ENCODE measurements around the gene KCNQ5. TPM values are rescaled to one million over a fixed set of nuclear protein-coding genes. Genes with fewer than 3 reads are reported as not detected.

The KCNQ5 gene
- total and polyA plus RNA-seq, 2 donors (not counting 1 experiment from before 2014, with no cell fraction given) = 0.74 to 4.6 TPM

- H3K4me3 ChIP-seq (replicated peaks in 1 of 4; ENCODE audit: control extremely low read depth in 1 of 4, insufficient read depth in 1 of 4, low read depth in 3 of 4, low read length in 4 of 4) = no peak overlapping the region
- H3K27me3 ChIP-seq (ENCODE audit: control insufficient read depth, insufficient read depth, low read length) = no peaks in the 10 kb centered on the region
- H3K36me3 ChIP-seq (ENCODE audit: control insufficient read depth, insufficient read depth, low read length) = no peaks in the 10 kb centered on the region
- TF ChIP-seq CTCF (conservative IDR thresholded peaks at IDR 0.05 in 1 of 2, IDR thresholded peaks at IDR 0.05 in 1 of 2; ENCODE audit: low read depth in 1 of 2, low read length in 2 of 2) = no peak
- H2AFZ ChIP-seq (ENCODE audit: low read length) = no peak overlapping the region
- H3K79me2 ChIP-seq (ENCODE audit: control insufficient read depth, insufficient read depth, low read length) = no peaks in the 10 kb centered on the region
- H3K27ac ChIP-seq (ENCODE audit: insufficient read depth, low read length) = no peak overlapping the region
- H3K4me2 ChIP-seq (ENCODE audit: extremely low read depth, insufficient read depth, low read length) = no peak overlapping the region
- no peaks in the 10 kb centered on the region for H3K9me3 ChIP-seq (ENCODE audit: control insufficient read depth, insufficient read depth, low read depth, low read length)
- no peaks in the 10 kb centered on the region for H3K4me1 ChIP-seq (ENCODE audit: control insufficient read depth, extremely low read depth, insufficient read depth, low read length)
- H4K20me1 ChIP-seq (ENCODE audit: control insufficient read depth, extremely low read depth, insufficient read depth, low read length) = no peaks in the 10 kb centered on the region
- DNase-seq (ENCODE audit: low read depth in 2 of 2) = no peak
- H3K9ac ChIP-seq (ENCODE audit: insufficient read depth, low read length) = no peak overlapping the region
Observed at GRCh38 chr6:73176057-73176456, 554.2 kb downstream of the KCNQ5 start.

GRCh38 chr6:73177221-73177944, 555.5 kb downstream of the KCNQ5 start:
- Histone ChIP-seq H3K4me3 (replicated peaks in 1 of 4; ENCODE audit: control extremely low read depth in 1 of 4, insufficient read depth in 1 of 4, low read depth in 3 of 4, low read length in 4 of 4) (no peak overlapping the region), H3K27me3 (ENCODE audit: control insufficient read depth, insufficient read depth, low read length) (no peaks in the 10 kb centered on the region), H4K20me1 (ENCODE audit: control insufficient read depth, extremely low read depth, insufficient read depth, low read length) (no peaks in the 10 kb centered on the region), H3K4me2 (ENCODE audit: extremely low read depth, insufficient read depth, low read length) (no peak overlapping the region), H3K9me3 (ENCODE audit: control insufficient read depth, insufficient read depth, low read depth, low read length) (no peaks in the 10 kb centered on the region), H3K27ac (ENCODE audit: insufficient read depth, low read length) (no peak overlapping the region), H3K4me1 (ENCODE audit: control insufficient read depth, extremely low read depth, insufficient read depth, low read length) (no peaks in the 10 kb centered on the region), H3K79me2 (ENCODE audit: control insufficient read depth, insufficient read depth, low read length) (no peaks in the 10 kb centered on the region), H2AFZ (ENCODE audit: low read length) (no peak overlapping the region), H3K9ac (ENCODE audit: insufficient read depth, low read length) (no peak overlapping the region), H3K36me3 (ENCODE audit: control insufficient read depth, insufficient read depth, low read length) (no peaks in the 10 kb centered on the region)
- TF ChIP-seq CTCF (conservative IDR thresholded peaks at IDR 0.05 in 1 of 2, IDR thresholded peaks at IDR 0.05 in 1 of 2; ENCODE audit: low read depth in 1 of 2, low read length in 2 of 2) = no peak
- TF ChIP-seq EZH2 (IDR thresholded peaks at IDR 0.05; ENCODE audit: low read length, missing control alignments) = no peak
- DNase-seq (ENCODE audit: low read depth in 2 of 2) = no peak

- Histone ChIP-seq H2AFZ (ENCODE audit: low read length) (no peak overlapping the region), H3K27me3 (ENCODE audit: control insufficient read depth, insufficient read depth, low read length) (no peaks in the 10 kb centered on the region), H3K79me2 (ENCODE audit: control insufficient read depth, insufficient read depth, low read length) (no peaks in the 10 kb centered on the region), H3K4me1 (ENCODE audit: control insufficient read depth, extremely low read depth, insufficient read depth, low read length) (no peaks in the 10 kb centered on the region), H3K9ac (ENCODE audit: insufficient read depth, low read length) (no peak overlapping the region), H3K9me3 (ENCODE audit: control insufficient read depth, insufficient read depth, low read depth, low read length) (no peaks in the 10 kb centered on the region), H3K4me2 (ENCODE audit: extremely low read depth, insufficient read depth, low read length) (peak overlapping the region; percentile 86), H3K27ac (ENCODE audit: insufficient read depth, low read length) (no peak overlapping the region), H3K36me3 (ENCODE audit: control insufficient read depth, insufficient read depth, low read length) (no peaks in the 10 kb centered on the region), H4K20me1 (ENCODE audit: control insufficient read depth, extremely low read depth, insufficient read depth, low read length) (no peaks in the 10 kb centered on the region), H3K4me3 (replicated peaks in 1 of 4; ENCODE audit: control extremely low read depth in 1 of 4, insufficient read depth in 1 of 4, low read depth in 3 of 4, low read length in 4 of 4) (peak overlapping the region in 2 of 4 experiments; percentile 47 to 69)
- no peak for TF ChIP-seq EZH2 (IDR thresholded peaks at IDR 0.05; ENCODE audit: low read length, missing control alignments)
- TF ChIP-seq CTCF (conservative IDR thresholded peaks at IDR 0.05 in 1 of 2, IDR thresholded peaks at IDR 0.05 in 1 of 2; ENCODE audit: low read depth in 1 of 2, low read length in 2 of 2) = no peak
- peak in 1 of 2 donors; percentile 54 for DNase-seq (ENCODE audit: low read depth in 2 of 2)
Observed at GRCh38 chr6:73180076-73180738, 558.3 kb downstream of the KCNQ5 start.
